ENCODE measurements around the gene DNLZ. TPM values are rescaled to one million over a fixed set of nuclear protein-coding genes. Genes with fewer than 3 reads are reported as not detected.
"Not testable (repeated sequence)": the region's sequence is repeated elsewhere in the genome, so short reads cannot be mapped to it uniquely, and the experiment has no call there.

DNLZ gene
- total and polyA plus RNA-seq, 5 donors: 15.2 to 24.9 (median 20.4) TPM

DNA sequence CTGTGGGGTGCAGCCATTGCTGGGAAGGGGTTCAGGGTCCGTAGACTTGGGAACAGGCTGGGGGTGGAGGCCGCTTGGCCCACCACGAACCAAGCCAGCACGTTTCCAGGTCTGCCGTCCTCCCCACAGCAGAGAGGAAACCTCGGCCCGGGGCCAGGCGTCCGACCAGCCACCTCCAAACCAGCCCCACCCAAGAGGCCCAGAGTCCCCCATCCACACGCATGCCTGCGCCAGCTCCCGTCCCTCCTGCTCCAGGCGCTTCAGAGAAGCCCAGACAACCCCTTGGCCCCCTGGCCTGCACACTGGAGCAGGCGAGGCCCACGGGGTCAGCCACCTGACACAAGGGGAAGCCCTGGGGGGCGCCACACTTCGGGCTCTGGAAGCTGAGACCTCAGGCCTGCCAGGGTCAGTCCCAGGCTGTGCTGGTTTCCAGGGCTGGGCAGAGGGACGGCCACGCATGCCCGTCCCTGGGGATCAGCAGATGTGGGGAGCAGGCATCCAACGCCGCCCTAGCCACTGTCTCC lies 6.3 kb downstream of the DNLZ start:
- Histone ChIP-seq H3K4me1 (ENCODE audit: control insufficient read depth, insufficient read depth, low read length) (no peaks in the 10 kb centered on the region), H3K9me3 (ENCODE audit: control insufficient read depth, low read length) (no peaks in the 10 kb centered on the region), H3K4me3 (ENCODE audit: low read length) (no peak overlapping the region), H3K27me3 (ENCODE audit: control insufficient read depth, insufficient read depth) (no peaks in the 10 kb centered on the region), H3K27ac (ENCODE audit: low read length) (no peak overlapping the region)
- intact Hi-C loops (cut with DNase I): no loop called here
- ATAC-seq (no peak), DNase-seq (peak in 2 of 3 donors; percentile 20 to 66)
- WGBS: 73% methylated on average over 22 of the region's 22 CpGs

DNA sequence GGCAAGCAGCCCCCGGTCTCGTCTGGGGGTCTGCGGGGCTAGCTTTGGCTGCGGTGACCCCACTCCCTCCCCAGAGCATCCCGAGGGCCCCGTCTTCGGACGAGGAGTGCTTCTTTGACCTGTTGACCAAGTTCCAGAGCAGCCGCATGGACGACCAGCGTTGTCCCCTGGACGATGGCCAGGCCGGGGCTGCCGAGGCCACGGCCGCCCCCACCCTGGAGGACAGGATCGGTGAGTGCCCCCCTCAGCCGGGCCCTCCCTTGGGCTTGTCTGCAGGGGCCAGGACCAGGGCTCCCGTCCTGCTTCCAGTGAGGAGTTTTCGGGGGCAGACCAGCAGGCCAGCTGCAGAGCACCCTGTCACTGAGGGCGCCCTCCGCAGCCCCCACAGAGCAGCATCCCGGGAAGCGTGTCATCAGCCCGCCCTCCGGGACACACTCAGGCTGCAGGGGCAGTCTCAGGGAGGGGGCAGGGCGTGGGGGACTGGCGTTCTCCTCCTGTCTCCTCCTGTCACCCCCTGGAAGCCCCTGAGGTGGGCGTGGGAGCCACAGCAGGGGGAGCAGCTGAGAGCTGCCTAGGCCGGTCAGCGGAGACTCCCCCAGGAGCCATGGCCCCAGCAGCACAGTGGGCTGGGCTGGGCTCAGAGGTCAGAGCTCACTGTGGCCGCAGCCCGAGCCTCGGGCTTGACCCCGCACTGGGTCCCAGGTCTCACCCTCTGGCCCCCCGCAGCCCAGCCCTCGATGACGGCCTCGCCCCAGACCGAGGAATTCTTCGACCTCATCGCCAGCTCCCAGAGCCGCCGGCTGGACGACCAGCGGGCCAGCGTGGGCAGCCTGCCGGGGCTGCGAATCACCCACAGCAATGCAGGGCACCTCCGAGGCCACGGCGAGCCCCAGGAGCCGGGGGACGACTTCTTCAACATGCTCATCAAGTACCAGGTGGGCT lies 7.7 kb downstream of the DNLZ start:
- H3K4me3 ChIP-seq (ENCODE audit: low read length): no peak overlapping the region
- ATAC-seq: no peak
- peak overlapping the region; percentile 33 for H3K27ac ChIP-seq (ENCODE audit: low read length)
- no peaks in the 10 kb centered on the region for H3K4me1 ChIP-seq (ENCODE audit: control insufficient read depth, insufficient read depth, low read length)
- intact Hi-C loops (cut with DNase I): no loop called here
- peak in 1 of 3 donors; percentile 68 for DNase-seq
- WGBS: 70% methylated on average over 54 of the region's 54 CpGs
- H3K9me3 ChIP-seq (ENCODE audit: control insufficient read depth, low read length): no peaks in the 10 kb centered on the region
- H3K27me3 ChIP-seq (ENCODE audit: control insufficient read depth, insufficient read depth): no peaks in the 10 kb centered on the region

DNA sequence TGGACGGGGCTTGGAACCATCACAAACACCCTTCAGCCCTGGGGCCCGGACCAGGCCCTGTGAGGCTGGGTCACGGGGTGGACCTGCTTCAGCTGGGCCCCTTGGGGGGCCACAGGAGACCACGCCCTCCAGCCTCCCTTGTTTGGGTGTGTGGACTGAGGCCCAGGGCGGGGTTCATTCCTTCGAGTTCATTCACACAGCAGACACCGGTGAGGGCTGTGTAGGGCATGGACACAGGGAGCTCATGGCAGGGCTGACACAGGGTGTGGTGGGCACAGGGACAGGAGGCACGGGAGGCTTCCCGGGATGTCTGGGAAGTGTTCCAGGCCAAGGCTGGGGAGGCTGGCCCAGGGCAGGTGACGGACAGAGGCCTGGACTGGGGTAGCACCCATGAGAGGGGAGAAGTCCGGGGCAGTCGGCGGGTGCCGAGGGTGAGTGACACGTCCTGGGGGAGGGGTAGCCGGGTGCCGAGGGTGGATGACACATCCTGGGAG lies 8.9 kb downstream of the DNLZ start:
- H3K4me3 ChIP-seq (ENCODE audit: low read length): no peak overlapping the region
- ATAC-seq: peak; percentile 38 to 41

DNA sequence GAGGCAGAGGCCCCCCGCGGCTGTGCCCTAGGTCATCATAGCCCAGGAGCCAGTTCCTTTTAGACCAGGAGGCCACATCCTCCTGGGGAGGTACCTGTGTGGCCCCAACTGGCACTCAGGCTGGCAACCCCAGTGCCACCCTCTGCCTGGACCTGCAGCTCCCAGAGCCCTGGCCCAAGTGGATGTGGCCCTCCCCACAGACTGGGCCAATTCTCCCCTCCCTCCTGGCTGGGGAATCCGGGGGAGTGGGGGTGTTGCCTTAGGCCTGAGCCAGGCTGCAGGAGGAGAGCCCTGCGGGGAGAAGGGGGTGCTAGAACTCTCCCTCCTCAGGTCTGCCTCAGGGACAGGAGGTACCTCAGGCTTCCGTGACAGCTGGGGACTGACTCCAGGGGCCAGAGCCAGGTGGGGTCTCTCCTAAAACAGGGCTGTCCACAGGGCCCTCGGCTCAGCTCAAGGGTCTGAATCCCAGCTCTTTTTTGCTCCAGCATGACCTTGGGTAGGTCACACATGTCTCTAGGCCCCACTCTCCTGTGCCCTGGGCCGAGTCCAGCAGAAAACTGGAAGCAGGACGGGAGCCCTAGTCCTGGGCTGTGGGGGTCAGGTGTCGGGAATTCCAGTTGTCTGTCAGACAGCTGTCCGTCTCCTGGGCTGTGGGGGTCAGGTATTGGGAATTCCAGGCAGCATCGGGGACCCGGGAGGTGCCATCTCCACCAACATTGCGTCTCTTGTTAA lies 9.6 kb downstream of the DNLZ start:
- DNase-seq: peak in 2 of 3 donors; percentile 67 to 72
- Histone ChIP-seq H3K9me3 (ENCODE audit: control insufficient read depth, low read length) (no peaks in the 10 kb centered on the region), H3K4me1 (ENCODE audit: control insufficient read depth, insufficient read depth, low read length) (no peaks in the 10 kb centered on the region), H3K27me3 (ENCODE audit: control insufficient read depth, insufficient read depth) (no peaks in the 10 kb centered on the region), H3K27ac (ENCODE audit: low read length) (peak overlapping the region; percentile 77), H3K4me3 (ENCODE audit: low read length) (no peak overlapping the region)
- WGBS: 54% methylated on average over 13 of the region's 13 CpGs
- peak; percentile 0 to 2 for ATAC-seq
- intact Hi-C loops (cut with DNase I): no loop called here

More for the DNA sequence above, 8.9 kb downstream of the DNLZ start:
- Histone ChIP-seq H3K9me3 (ENCODE audit: control insufficient read depth, low read length) (no peaks in the 10 kb centered on the region), H3K4me1 (ENCODE audit: control insufficient read depth, insufficient read depth, low read length) (no peaks in the 10 kb centered on the region), H3K27me3 (ENCODE audit: control insufficient read depth, insufficient read depth) (no peaks in the 10 kb centered on the region), H3K27ac (ENCODE audit: low read length) (peak overlapping the region; percentile 77)
- peak; percentile 65 to 90 (median 83) for DNase-seq
- intact Hi-C loops (cut with DNase I): no loop called here
- 44% methylated on average over 17 of the region's 17 CpGs for WGBS

DNA sequence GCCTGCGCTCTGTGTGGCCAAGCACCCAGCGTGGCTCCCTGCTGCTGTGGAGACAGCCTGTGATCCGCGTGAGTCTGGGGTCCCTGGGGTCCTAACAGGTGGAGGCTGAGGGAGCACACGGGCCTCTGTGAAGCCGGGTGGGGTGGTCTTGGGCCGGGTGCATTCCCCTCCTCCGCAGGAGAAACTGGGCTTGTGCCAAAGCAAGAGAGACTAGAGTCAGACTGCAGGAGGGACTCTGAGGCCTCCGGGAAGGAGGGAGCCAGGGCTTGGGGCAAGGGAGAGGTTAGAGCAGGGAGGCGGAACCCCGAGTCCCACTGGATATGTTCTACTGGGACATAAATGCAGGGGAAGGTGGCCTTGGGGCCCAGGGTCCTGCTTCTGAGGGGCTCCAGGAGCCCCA lies 10.5 kb downstream of the DNLZ start:
- Histone ChIP-seq H3K27me3 (ENCODE audit: control insufficient read depth, insufficient read depth) (no peaks in the 10 kb centered on the region), H3K9me3 (ENCODE audit: control insufficient read depth, low read length) (no peaks in the 10 kb centered on the region), H3K4me3 (ENCODE audit: low read length) (no peak overlapping the region), H3K27ac (ENCODE audit: low read length) (peak overlapping the region; percentile 77), H3K4me1 (ENCODE audit: control insufficient read depth, insufficient read depth, low read length) (no peaks in the 10 kb centered on the region)
- ATAC-seq: no peak
- WGBS: 72% methylated on average over 11 of the region's 11 CpGs
- no peak for DNase-seq
- intact Hi-C loops (cut with DNase I): no loop called here

DNA sequence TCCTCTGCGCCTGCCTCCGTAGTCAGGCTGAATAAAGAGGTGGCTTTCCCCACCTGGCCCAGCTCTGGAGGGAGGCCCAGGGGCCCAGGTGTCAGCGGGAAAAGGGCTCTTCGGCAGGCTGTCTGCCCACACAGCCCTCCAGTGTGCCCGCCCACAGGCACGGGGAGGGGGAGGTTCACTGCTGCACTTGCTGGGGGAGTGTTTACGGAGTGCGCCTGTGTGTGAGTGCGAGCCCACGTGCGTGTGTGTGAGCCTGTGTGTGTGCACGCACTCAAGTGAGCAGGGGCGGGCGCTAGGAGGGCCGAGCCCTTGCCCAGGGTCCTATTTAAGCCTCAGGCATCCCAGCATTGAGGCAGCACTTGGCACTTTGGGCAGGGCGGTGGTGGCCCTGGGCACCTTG lies 10.9 kb downstream of the DNLZ start:
- WGBS: 68% methylated on average over 16 of the region's 16 CpGs
- ATAC-seq: peak; percentile 5 to 15

DNA sequence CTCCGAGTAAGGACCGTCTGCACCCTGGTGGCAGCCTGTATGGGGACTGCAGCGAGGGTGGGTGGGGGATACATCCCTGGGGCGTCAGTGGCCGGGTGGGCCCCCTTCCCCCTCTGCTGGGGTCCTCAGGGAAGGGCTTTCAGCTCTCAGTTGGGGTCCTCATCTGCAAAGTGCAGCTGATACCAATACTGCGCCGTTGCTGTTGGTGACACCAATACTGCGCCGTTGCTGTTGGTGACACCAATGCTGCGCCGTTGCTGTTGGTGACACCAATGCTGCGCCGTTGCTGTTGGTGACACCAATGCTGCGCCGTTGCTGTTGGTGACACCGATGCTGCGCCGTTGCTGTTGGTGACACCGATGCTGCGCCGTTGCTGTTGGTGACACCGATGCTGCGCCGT lies 11.7 kb downstream of the DNLZ start:
- ATAC-seq; H3K9me3 ChIP-seq (ENCODE audit: control insufficient read depth, low read length); H3K27ac ChIP-seq (ENCODE audit: low read length); DNase-seq; intact Hi-C loops (cut with DNase I); H3K27me3 ChIP-seq (ENCODE audit: control insufficient read depth, insufficient read depth); H3K4me1 ChIP-seq (ENCODE audit: control insufficient read depth, insufficient read depth, low read length); H3K4me3 ChIP-seq (ENCODE audit: low read length): not testable (repeated sequence)
- 92% methylated on average over 21 of the region's 24 CpGs for WGBS

More for the DNA sequence above, 10.9 kb downstream of the DNLZ start:
- intact Hi-C loops (cut with DNase I): no loop called here
- H3K4me1 ChIP-seq (ENCODE audit: control insufficient read depth, insufficient read depth, low read length): no peaks in the 10 kb centered on the region
- H3K4me3 ChIP-seq (ENCODE audit: low read length): no peak overlapping the region
- no peaks in the 10 kb centered on the region for H3K27me3 ChIP-seq (ENCODE audit: control insufficient read depth, insufficient read depth)
- no peaks in the 10 kb centered on the region for H3K9me3 ChIP-seq (ENCODE audit: control insufficient read depth, low read length)
- DNase-seq: peak in 2 of 3 donors; percentile 76 to 84
- H3K27ac ChIP-seq (ENCODE audit: low read length): peak overlapping the region; percentile 77

DNA sequence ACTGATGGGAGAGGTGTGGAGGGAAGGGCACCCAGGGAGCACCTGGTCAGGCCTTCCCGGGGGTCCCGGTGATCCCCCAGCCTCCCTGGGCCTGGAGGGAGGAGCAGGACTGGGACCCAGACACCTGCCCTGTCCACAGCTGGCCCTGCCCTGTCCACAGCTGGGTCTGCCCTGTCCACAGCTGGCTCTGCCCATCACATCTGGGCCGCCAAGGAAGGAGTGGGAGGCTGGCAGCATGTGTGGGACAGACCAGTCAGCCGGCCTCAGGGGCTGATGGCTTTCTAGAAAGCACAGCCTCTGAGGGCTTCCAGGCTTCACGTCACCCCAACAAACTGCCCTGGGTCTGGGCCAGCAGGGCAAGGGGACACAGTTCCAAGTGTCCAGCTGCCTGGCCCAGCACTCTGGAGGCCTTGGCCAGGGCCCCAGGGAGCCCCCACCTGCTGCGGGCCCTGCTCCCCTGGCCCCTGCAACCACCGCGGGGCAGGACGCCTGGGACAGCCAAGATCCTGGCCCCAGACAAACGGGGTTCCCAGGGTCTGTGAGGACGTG lies 12.2 kb downstream of the DNLZ start:
- no peak for ATAC-seq
- 73% methylated on average over 11 of the region's 11 CpGs for WGBS
- no peaks in the 10 kb centered on the region for H3K4me1 ChIP-seq (ENCODE audit: control insufficient read depth, insufficient read depth, low read length)
- H3K27ac ChIP-seq (ENCODE audit: low read length): no peak overlapping the region
- no peaks in the 10 kb centered on the region for H3K27me3 ChIP-seq (ENCODE audit: control insufficient read depth, insufficient read depth)
- no peaks in the 10 kb centered on the region for H3K9me3 ChIP-seq (ENCODE audit: control insufficient read depth, low read length)
- no peak overlapping the region for H3K4me3 ChIP-seq (ENCODE audit: low read length)
- no peak for DNase-seq
- intact Hi-C loops (cut with DNase I): no loop called here

DNA sequence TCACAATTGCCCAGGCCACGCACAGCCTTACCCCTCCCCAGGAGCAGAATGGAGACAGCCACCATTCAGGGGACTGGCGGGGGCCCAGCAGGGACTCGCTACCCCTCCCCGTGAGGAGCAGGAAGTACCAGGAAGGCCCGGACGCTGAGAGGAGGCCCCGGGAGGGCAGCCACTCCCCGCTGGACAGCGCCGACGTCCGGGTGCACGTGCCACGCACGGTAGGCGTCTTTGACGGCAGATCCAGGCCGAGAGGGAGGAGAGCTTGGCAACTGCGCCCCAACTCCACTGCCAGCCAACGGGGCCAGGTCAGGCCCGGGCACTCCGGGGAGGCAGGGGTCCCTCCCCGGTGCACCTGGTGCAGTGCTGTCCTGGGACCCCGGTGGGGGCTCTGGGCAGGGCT lies 14.0 kb downstream of the DNLZ start:
- ATAC-seq: no peak
- no peaks in the 10 kb centered on the region for H3K27me3 ChIP-seq (ENCODE audit: control insufficient read depth, insufficient read depth)
- intact Hi-C loops (cut with DNase I): no loop called here
- peaks cover 2% of the 10 kb centered on the region for H3K4me1 ChIP-seq (ENCODE audit: control insufficient read depth, insufficient read depth, low read length)
- H3K27ac ChIP-seq (ENCODE audit: low read length): no peak overlapping the region
- WGBS: 85% methylated on average over 24 of the region's 24 CpGs
- no peak overlapping the region for H3K4me3 ChIP-seq (ENCODE audit: low read length)
- no peak for DNase-seq
- H3K9me3 ChIP-seq (ENCODE audit: control insufficient read depth, low read length): no peaks in the 10 kb centered on the region

DNA sequence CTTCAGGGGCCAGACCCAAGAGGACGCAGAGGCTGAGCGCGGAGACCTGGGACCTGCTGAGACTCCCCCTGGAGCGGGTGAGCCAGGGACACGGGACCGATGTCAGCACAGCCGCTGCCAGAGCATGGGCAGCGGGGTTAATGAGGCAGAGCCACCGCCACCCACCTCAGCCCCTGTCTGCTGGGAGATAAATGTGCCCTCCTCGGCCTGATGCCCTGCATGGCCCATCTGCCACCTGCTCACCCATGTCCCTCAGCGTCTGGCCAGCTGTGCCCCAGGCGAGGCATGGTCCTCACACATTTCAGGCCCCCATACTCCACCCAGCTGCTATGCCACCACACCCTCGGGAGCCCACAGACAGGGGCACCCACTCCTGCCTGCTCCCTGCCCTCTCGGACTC lies 14.9 kb downstream of the DNLZ start:
- Histone ChIP-seq H3K27me3 (ENCODE audit: control insufficient read depth, insufficient read depth) (no peaks in the 10 kb centered on the region), H3K4me3 (ENCODE audit: low read length) (no peak overlapping the region), H3K4me1 (ENCODE audit: control insufficient read depth, insufficient read depth, low read length) (peaks cover 2% of the 10 kb centered on the region), H3K9me3 (ENCODE audit: control insufficient read depth, low read length) (no peaks in the 10 kb centered on the region), H3K27ac (ENCODE audit: low read length) (no peak overlapping the region)
- 90% methylated on average over 14 of the region's 14 CpGs for WGBS
- intact Hi-C loops (cut with DNase I): no loop called here
- ATAC-seq (no peak), DNase-seq (no peak)
